VCaP (cell line): ENCODE measurements around the gene CDK6.

Experiments
- H3K27ac ChIP-seq: fragments of 450-650 bp; 2 replicates; pipeline ENCODE4 v1.5.1; 2017
- CTCF ChIP-seq: fragments of 450-650 bp; conservative IDR thresholded peaks from 2 replicates; pipeline ENCODE4 v1.5.1; 2017; ENCODE audit warnings: mild to moderate bottlenecking, moderate library complexity

Gene CDK6

GRCh38 chr7:92588561-92588960 lies 247.8 kb downstream of the CDK6 start:
- TF ChIP-seq CTCF: no peak
- H3K27ac ChIP-seq: no peak overlapping the region

- H3K27ac ChIP-seq: no peak overlapping the region
- no peak for TF ChIP-seq CTCF
Measured at GRCh38 chr7:92586841-92587240, 249.5 kb downstream of the CDK6 start.

- H3K27ac ChIP-seq: no peak overlapping the region
Measured at GRCh38 chr7:92586403-92586802, 250.0 kb downstream of the CDK6 start.

GRCh38 chr7:92584953-92585352 lies 251.4 kb downstream of the CDK6 start:
- no peak overlapping the region for H3K27ac ChIP-seq
- TF ChIP-seq CTCF: no peak

More at GRCh38 chr7:92586403-92586802, 250.0 kb downstream of the CDK6 start:
- TF ChIP-seq CTCF: no peak

GRCh38 chr7:92582948-92583347 lies 253.4 kb downstream of the CDK6 start:
- no peak overlapping the region for H3K27ac ChIP-seq
- TF ChIP-seq CTCF: no peak

GRCh38 chr7:92576296-92576695 lies 260.1 kb downstream of the CDK6 start:
- H3K27ac ChIP-seq: no peak overlapping the region
- TF ChIP-seq CTCF: no peak

- H3K27ac ChIP-seq: no peak overlapping the region
- TF ChIP-seq CTCF: no peak
Measured at GRCh38 chr7:92569137-92569536, 267.2 kb downstream of the CDK6 start.

- no peak for TF ChIP-seq CTCF
- no peak overlapping the region for H3K27ac ChIP-seq
Measured at GRCh38 chr7:92567460-92567859, 268.9 kb downstream of the CDK6 start.
